IMR-90 (cell line): ENCODE measurements around the gene SYCP3.

Experiments used
- BHLHE40 ChIP-seq: fragments of 150-350 bp; IDR thresholded peaks from 2 replicates; pipeline ENCODE4 v1.6.1; 2016; ENCODE audit warnings: mild to moderate bottlenecking, low read depth, low read length
- CEBPB ChIP-seq: IDR thresholded peaks from 2 replicates; pipeline ENCODE4 v1.6.1; 2012; ENCODE audit warnings: low read depth, low read length, improper control_type of control experiment
- CHD1 ChIP-seq: IDR thresholded peaks from 2 replicates; pipeline ENCODE4 v1.6.1; 2012; ENCODE audit warnings: low read depth, low read length, improper control_type of control experiment
- FOS ChIP-seq: fragments of 150-350 bp; IDR thresholded peaks from 2 replicates; pipeline ENCODE4 v1.6.1; 2016; ENCODE audit warnings: low read depth, low read length
- MAFK ChIP-seq: IDR thresholded peaks from 2 replicates; pipeline ENCODE4 v1.6.1; 2012; ENCODE audit warnings: low read depth, low read length, improper control_type of control experiment
- MAZ ChIP-seq: IDR thresholded peaks from 2 replicates; pipeline ENCODE4 v1.6.1; 2012; ENCODE audit warnings: low read depth, mild to moderate bottlenecking, low read length, improper control_type of control experiment, moderate library complexity, borderline replicate concordance
- MXI1 ChIP-seq: IDR thresholded peaks from 2 replicates; pipeline ENCODE4 v1.6.1; 2012; ENCODE audit warnings: low read depth, mild to moderate bottlenecking, low read length, moderate library complexity, borderline replicate concordance
- POLR2A ChIP-seq: IDR thresholded peaks from 2 replicates; pipeline ENCODE4 v1.6.1; 2012; ENCODE audit warnings: mild to moderate bottlenecking, low read depth, low read length
- RAD21 ChIP-seq: IDR thresholded peaks from 2 replicates; pipeline ENCODE4 v1.6.1; 2012; ENCODE audit warnings: low read length, improper control_type of control experiment
- RCOR1 ChIP-seq: IDR thresholded peaks from 2 replicates; pipeline ENCODE4 v1.6.1; 2012; ENCODE audit warnings: mild to moderate bottlenecking, low read length, improper control_type of control experiment; ENCODE audit not compliant: insufficient replicate concordance
- RFX5 ChIP-seq: IDR thresholded peaks from 2 replicates; pipeline ENCODE4 v1.8.0; 2012; ENCODE audit warnings: low read depth, mild to moderate bottlenecking, low read length, moderate library complexity
- SMC3 ChIP-seq: fragments of 150-350 bp; IDR thresholded peaks from 2 replicates; pipeline ENCODE4 v1.6.1; 2016; ENCODE audit warnings: low read depth, mild to moderate bottlenecking, antibody characterized with exemption, low read length, moderate library complexity
- TF ChIP-seq, protein P1 (sequence below): conservative IDR thresholded peaks from 2 replicates; pipeline ENCODE4 v1.5.1; 2012; ENCODE audit warnings: mild to moderate bottlenecking, low read depth, low read length, improper control_type of control experiment
- TF ChIP-seq, protein P2 (sequence below): fragments of 150-350 bp; IDR thresholded peaks from 2 replicates; pipeline ENCODE4 v1.6.1; 2016; ENCODE audit warnings: low read depth, mild to moderate bottlenecking, low read length, moderate library complexity, borderline replicate concordance

DNA sequence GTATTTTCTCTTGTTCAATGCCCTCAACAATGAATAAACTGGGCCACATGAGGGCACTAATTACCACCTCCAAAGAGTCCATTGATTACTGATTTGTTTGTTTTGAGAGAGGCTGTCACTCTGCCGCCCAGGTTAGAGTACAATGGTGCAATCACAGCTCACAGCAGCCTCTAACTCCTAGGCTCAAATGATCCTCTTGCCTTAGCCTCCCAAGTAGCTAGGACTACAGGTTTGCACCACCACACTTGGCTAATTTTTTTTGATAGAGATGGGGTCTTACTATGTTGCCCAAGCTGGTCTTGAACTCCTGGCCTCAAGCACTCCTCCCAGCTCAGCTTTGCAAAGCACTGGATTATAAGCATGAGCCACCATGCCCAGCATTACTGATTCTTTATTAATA, 28.3 kb upstream of the SYCP3 start:
- TF ChIP-seq CEBPB, result no peak
- TF ChIP-seq, protein P1, sequence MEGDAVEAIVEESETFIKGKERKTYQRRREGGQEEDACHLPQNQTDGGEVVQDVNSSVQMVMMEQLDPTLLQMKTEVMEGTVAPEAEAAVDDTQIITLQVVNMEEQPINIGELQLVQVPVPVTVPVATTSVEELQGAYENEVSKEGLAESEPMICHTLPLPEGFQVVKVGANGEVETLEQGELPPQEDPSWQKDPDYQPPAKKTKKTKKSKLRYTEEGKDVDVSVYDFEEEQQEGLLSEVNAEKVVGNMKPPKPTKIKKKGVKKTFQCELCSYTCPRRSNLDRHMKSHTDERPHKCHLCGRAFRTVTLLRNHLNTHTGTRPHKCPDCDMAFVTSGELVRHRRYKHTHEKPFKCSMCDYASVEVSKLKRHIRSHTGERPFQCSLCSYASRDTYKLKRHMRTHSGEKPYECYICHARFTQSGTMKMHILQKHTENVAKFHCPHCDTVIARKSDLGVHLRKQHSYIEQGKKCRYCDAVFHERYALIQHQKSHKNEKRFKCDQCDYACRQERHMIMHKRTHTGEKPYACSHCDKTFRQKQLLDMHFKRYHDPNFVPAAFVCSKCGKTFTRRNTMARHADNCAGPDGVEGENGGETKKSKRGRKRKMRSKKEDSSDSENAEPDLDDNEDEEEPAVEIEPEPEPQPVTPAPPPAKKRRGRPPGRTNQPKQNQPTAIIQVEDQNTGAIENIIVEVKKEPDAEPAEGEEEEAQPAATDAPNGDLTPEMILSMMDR, result no peak
- no peak for TF ChIP-seq SMC3
- TF ChIP-seq POLR2A, result no peak
- TF ChIP-seq CHD1, result no peak
- no peak for TF ChIP-seq MXI1
- TF ChIP-seq RFX5, result no peak
- no peak for TF ChIP-seq MAZ
- TF ChIP-seq, protein P2, sequence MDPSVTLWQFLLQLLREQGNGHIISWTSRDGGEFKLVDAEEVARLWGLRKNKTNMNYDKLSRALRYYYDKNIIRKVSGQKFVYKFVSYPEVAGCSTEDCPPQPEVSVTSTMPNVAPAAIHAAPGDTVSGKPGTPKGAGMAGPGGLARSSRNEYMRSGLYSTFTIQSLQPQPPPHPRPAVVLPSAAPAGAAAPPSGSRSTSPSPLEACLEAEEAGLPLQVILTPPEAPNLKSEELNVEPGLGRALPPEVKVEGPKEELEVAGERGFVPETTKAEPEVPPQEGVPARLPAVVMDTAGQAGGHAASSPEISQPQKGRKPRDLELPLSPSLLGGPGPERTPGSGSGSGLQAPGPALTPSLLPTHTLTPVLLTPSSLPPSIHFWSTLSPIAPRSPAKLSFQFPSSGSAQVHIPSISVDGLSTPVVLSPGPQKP, result no peak
- no peak for TF ChIP-seq RAD21
- no peak for TF ChIP-seq FOS
- TF ChIP-seq RCOR1, result no peak
- TF ChIP-seq BHLHE40, result no peak
- TF ChIP-seq MAFK, result no peak
